Measurements from ENCODE around the gene SPNS3. TPM values are rescaled to one million over a fixed set of nuclear protein-coding genes. Genes with fewer than 3 reads are reported as not detected.

SPNS3 gene
- polyA plus RNA-seq, 1 of the 3 experiments (the other 2 are of a cell fraction) = 0.05 TPM

DNA sequence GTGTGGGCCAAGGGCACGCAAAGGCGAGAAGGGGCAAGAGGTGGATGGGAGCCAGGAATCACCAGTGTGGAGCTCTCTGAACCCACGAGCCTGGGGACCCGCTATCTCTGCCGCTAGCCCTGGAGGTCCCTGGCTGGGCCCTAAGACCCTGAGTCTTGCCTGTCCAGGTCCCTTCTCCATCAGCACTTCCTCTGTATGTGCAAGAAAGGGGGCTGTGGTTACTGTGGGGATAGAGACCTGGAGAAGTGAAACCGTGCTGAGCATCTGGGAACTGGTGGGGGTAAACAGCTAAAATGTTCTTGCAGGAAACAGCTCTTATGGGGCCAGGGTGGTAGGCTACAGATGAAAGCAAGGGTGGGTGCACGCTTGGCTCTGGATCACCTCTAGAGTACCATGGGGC, 3.1 kb downstream of the SPNS3 start:
- Histone ChIP-seq H3K79me2 (ENCODE audit: insufficient read depth) (no peaks in the 10 kb centered on the region), H3K36me3 (replicated peaks in 1 of 2; ENCODE audit: control insufficient read depth in 1 of 2, insufficient read depth in 2 of 2, low read length in 1 of 2) (no peaks in the 10 kb centered on the region), H3K4me1 (ENCODE audit: control insufficient read depth in 1 of 2, insufficient read depth in 2 of 2, low read depth in 1 of 2, low read length in 1 of 2) (peaks cover 0 to 10% of the 10 kb centered on the region in 2 experiments; a peak in 1 of 4 replicates), H3K27ac (ENCODE audit: low read depth in 2 of 2, low read length in 1 of 2) (no peak overlapping the region), H3F3A (replicated peaks; ENCODE audit: insufficient read depth) (no peaks in the 10 kb centered on the region), H3K4me2 (no peak overlapping the region), H3K4me3 (ENCODE audit: low read depth in 2 of 2, low read length in 1 of 2) (no peak overlapping the region), H3K27me3 (ENCODE audit: insufficient read depth) (no peaks in the 10 kb centered on the region), H4K20me1 (ENCODE audit: insufficient read depth) (no peaks in the 10 kb centered on the region), H3K9ac (no peak overlapping the region), H2AFZ (ENCODE audit: low read depth) (no peak overlapping the region), H3K9me2 (no peaks in the 10 kb centered on the region), H3K9me3 (no peaks in the 10 kb centered on the region)
- TF ChIP-seq GABPA (IDR thresholded peaks at IDR 0.05; ENCODE audit: low read depth) = no peak
- TF ChIP-seq, protein P1, sequence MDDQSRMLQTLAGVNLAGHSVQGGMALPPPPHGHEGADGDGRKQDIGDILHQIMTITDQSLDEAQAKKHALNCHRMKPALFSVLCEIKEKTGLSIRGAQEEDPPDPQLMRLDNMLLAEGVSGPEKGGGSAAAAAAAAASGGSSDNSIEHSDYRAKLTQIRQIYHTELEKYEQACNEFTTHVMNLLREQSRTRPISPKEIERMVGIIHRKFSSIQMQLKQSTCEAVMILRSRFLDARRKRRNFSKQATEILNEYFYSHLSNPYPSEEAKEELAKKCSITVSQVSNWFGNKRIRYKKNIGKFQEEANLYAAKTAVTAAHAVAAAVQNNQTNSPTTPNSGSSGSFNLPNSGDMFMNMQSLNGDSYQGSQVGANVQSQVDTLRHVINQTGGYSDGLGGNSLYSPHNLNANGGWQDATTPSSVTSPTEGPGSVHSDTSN (IDR thresholded peaks at IDR 0.05) = no peak
- no peak for TF ChIP-seq TEAD4 (IDR thresholded peaks at IDR 0.05; ENCODE audit: borderline replicate concordance, insufficient read depth)
- no peak for TF ChIP-seq TAF1 (IDR thresholded peaks at IDR 0.05; ENCODE audit: borderline replicate concordance, low read depth, low read length)
- TF ChIP-seq RAD21 (IDR thresholded peaks at IDR 0.05; ENCODE audit: low read length) = no peak
- TF ChIP-seq RFX5 (IDR thresholded peaks at IDR 0.05; ENCODE audit: low read length) = no peak
- no peak for TF ChIP-seq SMC3 (IDR thresholded peaks at IDR 0.05; ENCODE audit: low read depth, low read length)
- TF ChIP-seq SIN3A (IDR thresholded peaks at IDR 0.05; ENCODE audit: borderline replicate concordance, low read depth, low read length) = no peak
- no peak for TF ChIP-seq POLR2AphosphoS5 (IDR thresholded peaks at IDR 0.05; ENCODE audit: low read depth, low read length)
- no peak for TF ChIP-seq EP300 (IDR thresholded peaks at IDR 0.05; ENCODE audit: borderline replicate concordance in 1 of 2, low read depth in 1 of 2, low read length in 1 of 2)
- POLR2A ChIA-PET = interaction anchor here (0.6 kb wide), 1 partner anchor 14 kb away, joined by 4 read pairs; no protein-coding TSS in a partner anchor
- CTCF ChIA-PET = interaction anchor here (1.1 to 2.7 kb wide), 5 partner anchors 16 to 361 kb away, joined by 3 to 15 read pairs (median 3); no protein-coding TSS in a partner anchor
- WGBS (ENCODE audit: low lambda C conversion rate) = 83% methylated on average over 7 of the region's 7 CpGs
- no peak for DNase-seq

DNA sequence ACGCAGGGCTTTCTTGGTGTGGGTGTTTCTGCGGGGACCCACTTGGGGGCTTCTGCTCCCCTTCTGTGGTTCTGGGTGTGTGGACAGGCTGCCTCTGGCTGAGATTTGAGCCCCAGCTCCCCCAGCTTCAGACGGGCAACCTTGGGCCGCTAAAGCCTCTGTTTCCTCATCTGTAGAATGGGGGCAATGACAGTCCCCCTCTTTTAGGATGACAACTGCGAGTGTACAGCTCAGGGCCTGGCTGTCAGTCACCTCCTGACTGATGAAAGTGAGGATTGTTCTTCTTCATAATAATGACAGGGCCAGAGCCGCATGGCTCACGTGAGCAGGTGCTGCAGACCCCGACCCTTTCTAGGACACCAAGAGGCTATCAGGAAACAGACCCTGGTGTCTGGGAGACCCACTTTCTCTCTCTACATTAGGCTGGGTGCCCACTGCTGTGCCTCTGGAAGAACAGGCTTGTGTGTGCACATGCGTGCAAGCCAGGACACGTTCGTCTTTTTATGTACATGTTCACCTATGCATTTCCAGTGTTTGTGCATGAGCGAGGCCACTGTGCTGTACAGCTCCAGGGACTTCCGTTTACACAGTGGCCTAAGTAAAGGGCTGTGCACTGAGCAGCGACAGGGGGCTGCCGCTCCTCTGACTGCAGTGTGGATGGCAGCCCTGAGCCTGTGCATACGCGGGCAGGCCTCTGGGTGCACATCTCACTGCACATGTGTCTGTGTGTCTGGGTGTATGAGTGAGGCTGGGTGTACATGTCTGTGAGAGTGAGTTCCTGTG, 4.6 kb downstream of the SPNS3 start:
- CTCF ChIA-PET = no interaction called here
- POLR2A ChIA-PET = no interaction called here
- Histone ChIP-seq H3K9me3 (no peaks in the 10 kb centered on the region), H3K4me2 (no peak overlapping the region), H3K9ac (no peak overlapping the region), H3K9me2 (no peaks in the 10 kb centered on the region), H3K36me3 (replicated peaks in 1 of 2; ENCODE audit: control insufficient read depth in 1 of 2, insufficient read depth in 2 of 2, low read length in 1 of 2) (no peaks in the 10 kb centered on the region), H3K79me2 (ENCODE audit: insufficient read depth) (no peaks in the 10 kb centered on the region), H3F3A (replicated peaks; ENCODE audit: insufficient read depth) (no peaks in the 10 kb centered on the region), H3K27me3 (ENCODE audit: insufficient read depth) (no peaks in the 10 kb centered on the region), H3K27ac (ENCODE audit: low read depth in 2 of 2, low read length in 1 of 2) (no peak overlapping the region), H2AFZ (ENCODE audit: low read depth) (no peak overlapping the region), H3K4me1 (ENCODE audit: control insufficient read depth in 1 of 2, insufficient read depth in 2 of 2, low read depth in 1 of 2, low read length in 1 of 2) (peaks cover 0 to 10% of the 10 kb centered on the region in 2 experiments; a peak in 1 of 4 replicates), H4K20me1 (ENCODE audit: insufficient read depth) (no peaks in the 10 kb centered on the region), H3K4me3 (ENCODE audit: low read depth in 2 of 2, low read length in 1 of 2) (no peak overlapping the region)
- 81% methylated on average over 15 of the region's 17 CpGs for WGBS (ENCODE audit: low lambda C conversion rate)
- no peak for DNase-seq
- TF ChIP-seq, protein P2, sequence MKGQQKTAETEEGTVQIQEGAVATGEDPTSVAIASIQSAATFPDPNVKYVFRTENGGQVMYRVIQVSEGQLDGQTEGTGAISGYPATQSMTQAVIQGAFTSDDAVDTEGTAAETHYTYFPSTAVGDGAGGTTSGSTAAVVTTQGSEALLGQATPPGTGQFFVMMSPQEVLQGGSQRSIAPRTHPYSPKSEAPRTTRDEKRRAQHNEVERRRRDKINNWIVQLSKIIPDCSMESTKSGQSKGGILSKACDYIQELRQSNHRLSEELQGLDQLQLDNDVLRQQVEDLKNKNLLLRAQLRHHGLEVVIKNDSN (IDR thresholded peaks at IDR 0.05; ENCODE audit: borderline replicate concordance, low read depth) = no peak
